NCI-H2227 treated with DMSO at 0.1 percent for 48 hours (cell line): Measurements from ENCODE around the gene OVOL1.
"Not testable (repeated sequence)": the region's sequence is repeated elsewhere in the genome, so short reads cannot be mapped to it uniquely, and the experiment has no call there.

Source experiments
- DNase-seq: peaks from one replicate; lab custom pipeline; 2025; lab: John Stamatoyannopoulos, UW

Gene OVOL1

DNA sequence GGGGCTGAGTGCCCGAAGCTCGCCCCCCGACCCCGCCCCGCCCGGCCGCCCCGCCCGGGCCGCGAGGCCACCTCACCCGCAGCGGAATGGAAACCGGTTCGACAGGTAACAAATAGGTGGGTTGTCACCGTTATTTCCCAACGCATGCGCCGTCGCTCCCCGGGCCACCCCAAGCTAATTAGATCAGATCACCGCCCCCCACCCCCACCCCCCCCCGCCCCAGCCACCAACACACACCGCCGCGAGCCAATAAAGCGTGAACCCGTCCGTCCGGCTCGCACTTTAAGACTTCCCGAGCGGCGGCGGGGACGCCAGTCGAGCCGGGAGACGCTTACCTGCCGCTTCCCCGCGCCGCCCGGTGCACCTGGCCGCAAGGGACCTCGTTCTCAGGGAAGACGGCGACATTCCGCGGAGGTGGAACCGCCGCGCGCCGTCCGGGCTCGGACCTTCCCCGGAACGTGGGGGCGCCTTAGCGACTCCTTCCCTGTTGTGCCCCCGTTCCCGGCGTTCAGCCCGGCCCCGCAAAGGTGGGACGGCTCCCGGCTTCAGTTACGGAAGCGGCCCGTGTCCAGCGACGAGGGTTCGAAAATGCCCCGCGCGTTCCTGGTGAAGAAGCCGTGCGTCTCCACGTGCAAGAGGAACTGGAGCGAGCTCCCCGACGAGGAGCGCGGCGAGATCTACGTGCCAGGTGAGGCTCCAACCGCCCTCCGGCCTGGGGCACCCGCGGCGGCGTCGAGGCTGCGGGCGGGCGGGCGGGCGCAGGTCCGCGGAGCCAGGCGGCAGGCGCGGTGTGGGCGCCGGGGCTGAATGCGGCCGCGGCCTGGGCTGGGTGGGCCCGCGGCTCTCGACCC lies at the start of gene OVOL1:
Gene OVOL1 (plus strand): TSS at position 278 of the 851 bp plus-strand sequence. CDS start 311 bp downstream, at position 589.
- DNase-seq = no peak

DNA sequence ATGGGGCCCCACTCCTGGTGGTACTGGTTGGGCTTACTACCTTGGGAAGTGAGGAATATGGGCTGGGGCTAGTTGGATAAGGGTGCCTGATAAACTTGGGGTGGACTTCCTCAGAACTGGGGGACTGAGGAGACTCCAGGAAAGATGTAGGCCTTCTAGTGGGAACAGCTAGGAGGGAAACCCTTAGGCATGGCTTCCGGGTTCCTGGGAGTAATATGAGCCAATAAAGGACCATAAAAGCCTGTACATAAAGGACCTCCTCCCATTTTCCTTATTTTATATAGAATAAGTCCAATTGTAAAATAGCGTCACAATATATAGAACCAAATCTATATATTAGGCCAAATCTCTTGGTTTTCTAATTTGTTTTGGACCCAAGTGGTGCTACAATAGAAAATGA lies 47.8 kb upstream of the OVOL1 start:
- DNase-seq = no peak

DNA sequence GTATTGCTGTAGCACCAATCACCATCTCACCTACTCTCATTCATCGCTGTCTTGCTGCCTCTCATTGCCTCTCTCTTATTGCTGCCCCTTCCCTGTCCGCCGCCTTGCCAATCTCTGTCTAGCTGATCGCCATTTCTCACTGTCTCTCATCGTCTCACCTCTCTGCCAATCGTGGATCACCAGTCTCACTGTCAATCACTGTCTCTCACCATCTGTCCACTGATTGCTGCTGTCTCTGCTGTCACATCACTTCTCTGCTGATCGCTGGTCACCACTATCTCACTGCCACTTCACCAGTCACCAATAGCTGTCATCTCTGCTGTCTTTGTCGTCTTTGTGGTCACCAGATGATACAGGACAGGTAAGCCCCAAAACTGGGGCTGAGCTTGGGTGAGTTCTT lies 45.7 kb upstream of the OVOL1 start:
- no peak for DNase-seq

DNA sequence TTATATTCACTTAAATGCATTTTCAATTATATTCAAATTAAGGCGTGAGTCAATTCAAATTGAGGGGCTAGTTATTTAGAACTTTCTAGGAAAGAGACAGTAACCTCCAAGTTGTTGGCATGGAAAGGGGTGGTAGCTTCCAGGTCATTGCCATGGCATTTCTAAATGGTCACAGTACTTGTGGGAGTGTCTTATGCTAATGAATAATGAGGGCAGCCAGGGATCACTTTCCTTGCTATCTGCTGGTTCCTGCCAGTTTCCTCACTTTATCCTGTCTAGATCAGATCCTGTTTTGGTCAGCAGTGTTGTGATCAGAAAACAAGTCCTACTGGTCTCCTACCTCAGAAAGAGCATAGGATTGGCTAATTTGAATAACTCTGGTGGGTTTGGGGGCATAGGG lies 44.5 kb upstream of the OVOL1 start:
- DNase-seq = no peak

DNA sequence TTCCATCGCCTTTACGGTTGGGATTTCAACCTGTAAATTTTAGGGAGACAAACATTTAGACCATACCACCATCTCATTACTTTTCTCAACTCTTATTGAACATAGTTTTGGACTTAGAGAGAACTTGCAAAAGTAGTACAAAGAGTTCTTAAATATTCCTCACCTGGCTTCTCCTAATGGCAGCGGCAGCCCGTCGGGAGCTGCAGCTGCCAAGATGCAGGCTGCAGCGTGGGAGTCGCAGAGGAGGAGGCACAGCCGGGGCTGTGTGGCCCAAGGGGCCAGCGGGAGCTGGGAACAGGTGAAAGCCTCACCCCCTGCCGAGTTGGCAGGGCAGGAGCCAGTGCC lies 43.2 kb upstream of the OVOL1 start:
- DNase-seq = no peak

DNA sequence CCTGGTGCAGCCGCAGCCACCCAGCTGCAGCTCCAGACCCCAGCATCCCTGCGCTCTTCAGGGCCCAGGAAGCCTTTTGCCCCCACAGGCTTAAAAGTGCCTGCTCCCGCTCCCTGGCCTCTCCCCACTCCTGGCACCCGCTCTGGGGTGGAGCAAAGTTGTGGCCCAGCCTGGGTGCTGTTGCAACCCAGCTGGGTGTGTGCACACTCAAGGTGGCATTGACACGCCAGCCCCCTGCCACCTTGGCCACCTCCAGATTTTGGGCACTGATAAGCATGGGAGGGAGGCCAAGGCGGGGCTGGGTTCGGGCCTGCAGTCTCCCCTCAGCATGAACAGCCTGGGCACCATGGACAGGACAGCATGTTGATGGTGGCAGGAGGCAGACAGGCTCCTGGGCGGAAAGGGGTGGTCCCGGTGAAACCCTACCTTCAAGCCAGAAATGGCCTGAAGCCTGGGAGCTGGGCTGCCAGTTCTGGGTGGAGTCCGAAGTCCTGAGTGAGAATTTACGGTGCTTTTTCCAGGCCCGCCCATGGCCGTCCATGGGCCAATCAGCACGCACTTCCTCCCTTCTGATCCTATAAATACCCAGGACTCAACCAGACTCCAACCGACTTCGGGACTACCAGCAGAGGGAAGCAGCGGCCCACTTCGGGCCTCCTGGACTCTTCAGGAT lies 42.7 kb upstream of the OVOL1 start:
- DNase-seq = no peak

DNA sequence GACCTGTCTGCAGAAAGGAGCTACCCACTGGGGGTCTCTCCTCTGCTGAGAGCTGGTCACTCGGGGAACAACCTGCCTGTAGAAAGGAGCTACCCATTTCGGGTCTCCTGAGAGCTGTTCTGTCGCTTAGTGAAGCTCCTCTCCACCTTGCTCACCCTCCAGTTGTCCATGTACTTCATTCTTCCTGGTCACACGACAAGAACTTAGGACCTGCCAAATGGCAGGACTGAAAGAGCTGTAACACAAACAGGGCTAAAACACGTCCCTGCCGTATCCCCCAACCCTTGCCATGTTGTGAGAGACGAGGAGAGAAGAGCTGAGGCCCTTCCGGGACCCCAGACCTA lies 42.2 kb upstream of the OVOL1 start:
- DNase-seq = no peak

DNA sequence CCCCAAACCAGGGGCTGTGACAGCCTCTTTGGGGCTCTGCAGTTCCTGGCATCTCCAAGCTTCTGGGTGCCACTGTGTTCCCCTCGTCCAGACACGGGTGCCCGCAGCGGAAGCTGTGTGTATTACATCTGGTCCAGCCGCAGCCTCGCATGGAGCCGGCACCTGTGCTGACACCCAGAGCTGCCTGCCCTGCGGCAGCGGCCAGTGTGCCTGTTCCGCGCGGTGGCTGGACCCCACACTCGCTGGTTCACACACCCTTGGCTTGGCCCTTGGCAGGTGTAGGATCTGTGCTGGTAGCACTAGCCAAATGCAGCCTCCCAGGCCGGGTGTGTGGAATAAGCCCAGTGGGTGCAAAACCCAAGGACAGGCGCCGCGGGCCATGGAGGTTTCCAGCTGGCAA lies 41.8 kb upstream of the OVOL1 start:
- no peak for DNase-seq

DNA sequence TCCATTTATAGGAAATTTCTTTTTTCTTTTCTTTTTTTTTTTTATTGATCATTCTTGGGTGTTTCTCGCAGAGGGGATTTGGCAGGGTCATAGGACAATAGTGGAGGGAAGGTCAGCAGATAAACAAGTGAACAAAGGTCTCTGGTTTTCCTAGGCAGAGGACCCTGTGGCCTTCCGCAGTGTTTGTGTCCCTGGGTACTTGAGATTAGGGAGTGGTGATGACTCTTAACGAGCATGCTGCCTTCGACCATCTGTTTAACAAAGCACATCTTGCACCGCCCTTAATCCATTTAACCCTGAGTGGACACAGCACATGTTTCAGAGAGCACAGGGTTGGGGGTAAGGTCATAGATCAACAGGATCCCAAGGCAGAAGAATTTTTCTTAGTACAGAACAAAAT lies 24.7 kb upstream of the OVOL1 start:
- not testable (repeated sequence) for DNase-seq

DNA sequence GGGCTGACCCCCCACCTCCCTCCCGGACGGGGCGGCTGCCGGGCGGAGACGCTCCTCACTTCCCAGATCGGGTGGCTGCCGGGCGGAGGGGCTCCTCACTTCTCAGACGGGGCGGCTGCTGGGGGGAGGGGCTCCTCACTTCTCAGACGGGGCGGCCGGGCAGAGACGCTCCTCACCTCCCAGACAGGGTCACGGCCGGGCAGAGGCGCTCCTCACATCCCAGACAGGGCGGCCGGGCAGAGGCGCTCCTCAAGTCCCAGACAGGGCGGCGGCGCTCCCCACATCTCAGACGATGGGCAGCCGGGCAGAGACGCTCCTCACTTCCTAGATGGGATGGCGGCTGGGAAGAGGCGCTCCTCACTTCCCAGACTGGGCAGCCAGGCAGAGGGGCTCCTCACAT lies 24.0 kb upstream of the OVOL1 start:
- not testable (repeated sequence) for DNase-seq

DNA sequence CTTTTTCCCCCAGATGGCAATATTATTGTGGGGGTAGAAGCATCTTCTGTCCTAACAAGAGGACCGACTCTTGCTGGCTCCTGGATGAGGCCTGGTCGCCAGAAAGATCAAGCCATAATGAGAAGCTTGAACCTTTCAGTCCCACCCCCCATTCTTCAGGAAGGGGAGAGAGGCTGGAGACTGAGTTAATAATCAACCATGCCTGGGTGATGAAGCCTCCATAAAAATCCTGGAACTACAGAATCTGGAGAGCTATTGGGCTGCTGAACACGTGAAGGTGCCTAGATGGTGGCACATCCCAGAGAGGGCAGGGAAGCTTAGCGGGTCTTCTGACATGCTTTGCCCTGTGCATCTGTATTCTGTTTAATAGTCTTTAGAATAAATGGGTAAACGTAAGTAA lies 22.4 kb upstream of the OVOL1 start:
- no peak for DNase-seq

DNA sequence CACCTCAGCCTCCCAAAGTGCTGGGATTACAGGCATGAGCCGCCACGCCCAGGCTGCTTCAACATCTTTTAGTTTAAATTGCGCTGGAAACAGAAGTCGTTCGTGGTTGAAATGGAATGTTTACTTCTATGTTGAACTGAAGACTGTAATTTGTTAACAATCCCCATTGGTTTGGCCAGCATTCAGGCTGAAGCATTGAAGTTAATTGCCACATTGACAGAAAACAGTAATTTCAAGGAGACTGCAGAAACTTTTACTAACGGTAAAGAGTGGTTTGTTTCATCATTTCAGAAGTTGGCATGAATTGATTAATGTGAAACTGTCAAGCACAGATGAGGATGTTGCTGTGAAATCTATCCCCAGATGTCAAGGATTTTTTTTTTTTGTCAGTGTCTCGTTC lies 20.3 kb upstream of the OVOL1 start:
- DNase-seq = peak; percentile 87

DNA sequence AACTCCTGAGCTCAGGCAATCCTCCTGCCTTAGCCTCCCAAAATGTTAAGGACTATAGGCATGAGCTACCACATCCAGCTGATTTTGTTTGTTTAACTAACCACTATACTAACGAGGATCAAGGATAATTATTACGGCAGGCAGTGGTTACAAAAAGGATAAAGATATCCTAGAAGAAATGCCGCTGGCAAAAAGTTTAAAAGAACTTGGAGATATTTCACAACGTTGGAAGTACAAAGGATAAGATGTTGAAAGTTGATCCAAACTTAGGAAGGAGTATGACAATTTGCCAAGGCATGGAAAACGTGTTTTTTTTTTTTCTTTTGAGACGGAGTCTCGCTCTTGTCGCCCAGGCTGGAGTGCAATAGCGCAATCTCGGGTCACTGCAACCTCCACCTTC lies 19.5 kb upstream of the OVOL1 start:
- DNase-seq = no peak

DNA sequence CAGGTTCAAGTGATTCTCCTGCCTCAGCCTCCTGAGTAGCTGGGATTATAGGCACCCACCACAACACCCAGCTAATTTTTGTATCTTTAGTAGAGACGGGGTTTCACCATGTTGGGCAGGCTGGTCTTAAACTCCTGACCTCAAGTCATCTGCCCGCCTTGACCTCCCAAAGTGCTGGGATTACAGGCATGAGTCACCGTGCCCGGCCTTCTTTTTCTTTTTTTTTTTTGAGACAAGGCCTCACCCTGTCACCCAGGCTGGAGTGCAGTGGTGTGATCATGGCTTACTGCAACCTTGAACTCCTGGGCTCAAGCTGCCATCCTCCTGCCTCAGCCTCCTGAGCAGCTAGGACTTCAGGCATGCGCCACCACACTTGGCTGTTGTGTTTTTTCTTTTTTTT lies 19.1 kb upstream of the OVOL1 start:
- not testable (repeated sequence) for DNase-seq

DNA sequence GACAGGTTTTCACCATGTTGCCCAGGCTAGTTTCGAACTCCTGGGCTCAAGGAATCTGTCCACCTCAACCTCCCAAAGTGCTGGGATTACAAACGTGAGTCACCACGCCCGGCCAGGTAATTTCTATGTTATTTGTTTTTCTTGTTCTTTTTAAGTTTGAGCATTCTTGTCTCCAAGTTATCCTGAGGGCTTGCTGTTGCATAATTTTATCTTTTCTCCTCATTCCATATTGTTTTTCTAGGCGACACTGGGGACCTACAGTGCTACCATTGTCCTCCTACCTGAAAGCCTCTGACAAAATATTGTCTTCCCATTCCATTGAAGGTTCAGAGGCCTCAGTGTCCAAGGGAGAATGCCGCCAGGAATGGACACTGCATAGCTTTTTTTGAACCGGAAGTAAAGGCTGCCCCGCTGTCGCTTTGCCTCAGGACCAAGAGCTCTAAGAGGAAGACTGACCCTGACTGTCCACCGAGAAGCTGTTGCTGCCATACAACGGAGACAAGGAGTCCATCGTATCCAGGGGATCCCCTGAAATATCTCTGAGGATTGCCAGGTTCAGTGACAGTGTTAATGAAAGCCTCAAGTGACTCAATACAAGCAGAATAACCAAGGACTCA lies 15.8 kb upstream of the OVOL1 start:
- DNase-seq = no peak

DNA sequence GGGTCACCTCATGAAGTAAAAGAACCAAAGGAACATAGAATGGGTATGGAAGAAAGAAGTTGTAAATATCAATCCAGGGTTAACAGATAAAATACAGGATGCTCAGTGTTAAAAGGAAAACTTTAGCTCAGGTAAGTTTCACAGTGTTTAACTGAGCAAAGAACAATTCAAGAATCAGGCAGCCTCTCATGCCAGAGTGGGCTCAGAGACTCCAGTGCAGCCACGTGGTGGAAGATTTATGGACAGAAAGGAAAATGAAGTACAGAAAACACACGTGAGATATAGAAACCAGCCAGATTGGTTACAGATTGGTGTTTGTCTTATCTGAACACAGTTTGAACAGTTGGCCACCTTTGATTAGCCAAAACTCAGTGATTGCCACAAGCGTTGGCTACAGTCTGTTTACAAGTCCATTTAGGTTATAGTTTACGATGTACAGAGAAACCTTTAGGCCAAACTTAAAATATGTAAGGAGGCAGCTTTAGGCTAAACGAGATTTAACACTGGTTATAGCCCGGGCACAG lies 15.2 kb upstream of the OVOL1 start:
- no peak for DNase-seq

DNA sequence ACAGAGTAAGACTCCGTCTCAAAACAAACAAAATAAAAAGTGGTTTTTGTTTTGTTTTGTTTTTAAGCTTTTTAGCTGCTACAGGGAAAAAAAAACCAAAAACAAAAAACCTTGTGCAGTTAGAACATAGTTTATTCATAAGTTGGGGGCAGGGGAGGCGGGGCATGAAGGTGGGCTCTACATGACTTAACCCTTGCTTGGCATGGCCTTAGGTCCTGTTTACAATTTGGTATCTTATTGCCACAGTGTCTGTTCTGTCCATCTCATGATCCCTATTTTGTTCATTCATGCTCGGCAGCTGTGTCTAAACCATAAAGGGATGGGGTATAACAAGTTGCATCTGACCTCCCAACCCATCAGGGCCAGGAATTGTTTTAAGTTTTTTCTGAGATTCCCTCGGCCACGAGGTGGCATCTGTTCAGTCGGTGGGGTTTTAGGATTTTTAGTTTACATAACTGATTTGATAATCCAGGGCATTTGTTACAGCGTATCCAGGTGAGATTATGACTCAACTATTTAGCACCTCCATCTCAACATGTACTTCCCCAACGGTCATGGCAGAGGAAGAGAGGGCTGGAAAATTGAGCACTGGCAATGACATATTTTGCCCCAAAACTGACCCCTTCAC lies 13.0 kb upstream of the OVOL1 start:
- DNase-seq = no peak

DNA sequence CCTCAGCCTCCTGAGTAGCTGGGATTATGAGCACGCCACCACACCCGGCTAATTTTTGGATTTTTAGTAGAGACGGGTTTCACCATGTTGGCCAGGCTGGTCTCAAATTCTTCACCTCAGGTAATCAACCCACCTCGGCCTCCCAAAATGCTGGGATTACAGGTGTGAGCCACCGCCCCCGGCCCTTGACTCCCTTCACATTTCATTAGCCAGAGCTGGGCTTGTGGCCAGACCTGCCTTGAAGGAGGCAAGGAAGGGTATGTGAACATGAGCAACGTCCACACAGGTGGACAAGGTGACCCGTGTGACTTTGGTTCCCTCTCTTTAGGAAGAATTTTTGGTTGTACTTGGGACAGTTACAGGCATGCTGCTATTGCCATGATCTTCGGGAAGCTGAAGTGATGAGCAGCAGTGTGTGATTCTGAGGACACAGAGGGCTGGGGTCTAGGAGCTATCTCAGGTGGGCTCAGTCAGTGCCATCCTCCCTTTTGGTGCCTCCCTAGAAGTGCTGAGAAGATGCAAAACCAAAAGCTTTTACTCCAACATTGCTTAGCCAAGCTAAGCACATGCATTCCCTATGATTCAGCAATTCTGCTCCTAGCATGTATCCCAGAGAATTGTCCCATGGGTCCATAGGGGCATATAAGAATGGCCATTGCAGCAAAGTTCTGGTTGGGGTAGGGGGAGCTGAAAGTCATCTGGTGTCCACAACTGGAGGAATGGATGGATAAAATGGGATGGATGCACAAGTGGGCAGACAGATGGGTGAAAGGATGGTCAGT lies 12.1 kb upstream of the OVOL1 start:
- DNase-seq = no peak

DNA sequence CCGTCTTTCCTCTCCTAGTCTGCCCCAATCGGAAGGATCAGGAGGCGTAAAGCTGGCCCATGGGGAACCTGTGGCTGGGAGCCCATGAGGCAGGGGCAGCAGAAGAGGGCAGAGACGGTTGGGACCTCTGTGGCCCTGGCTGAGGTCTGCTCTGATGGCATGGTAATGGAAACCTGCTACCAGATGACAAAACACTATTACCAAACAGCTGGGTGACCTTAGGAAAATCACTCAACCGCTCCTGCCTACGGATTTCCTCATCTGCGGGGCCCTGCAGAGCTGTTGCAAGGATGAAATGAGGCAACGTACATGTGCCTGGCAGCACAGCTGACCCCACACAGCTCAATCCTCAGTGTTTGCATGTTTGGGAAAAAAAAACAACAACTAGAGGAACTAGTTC lies 10.7 kb upstream of the OVOL1 start:
- DNase-seq = no peak

DNA sequence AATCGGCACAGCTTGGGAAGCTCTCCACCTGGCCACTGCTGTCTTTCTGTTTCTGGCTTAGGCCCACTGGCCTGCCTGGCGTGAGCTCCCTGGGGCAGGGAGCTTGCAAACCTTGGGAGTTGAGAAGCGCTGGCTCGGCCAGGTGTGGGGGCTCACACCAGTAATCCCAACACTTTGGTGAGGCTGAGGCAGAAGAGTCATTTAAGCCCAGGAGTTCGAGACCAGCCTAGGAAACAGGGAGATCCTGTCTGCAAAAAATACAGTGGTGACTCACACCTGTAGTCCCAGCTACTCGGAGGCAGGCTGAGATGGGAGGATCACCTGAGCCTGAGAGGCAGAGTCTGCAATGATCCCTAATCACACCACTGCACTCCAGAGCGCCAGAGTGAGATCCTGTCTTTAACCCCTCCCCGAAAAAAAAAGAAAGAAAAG lies 10.1 kb upstream of the OVOL1 start:
- no peak for DNase-seq

DNA sequence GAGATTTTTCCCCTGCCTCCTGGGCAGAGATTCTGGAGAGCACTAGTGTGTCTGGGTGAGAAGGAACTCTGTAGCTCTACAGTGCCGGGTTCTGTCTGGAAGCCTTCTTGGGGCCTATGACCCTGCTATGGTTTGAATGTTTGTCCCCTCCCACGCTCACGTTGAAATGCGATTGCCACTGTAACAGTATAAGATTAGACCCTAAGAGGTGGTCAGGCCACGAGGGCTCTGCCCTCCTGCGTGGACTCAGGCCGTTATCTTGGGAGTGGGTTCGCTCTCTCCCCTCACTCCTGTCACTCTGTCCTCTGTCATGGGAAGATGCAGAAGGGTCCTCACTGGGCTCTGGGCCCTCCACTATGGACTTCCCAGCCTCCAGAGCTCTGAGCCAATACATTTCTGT lies 9.6 kb upstream of the OVOL1 start:
- no peak for DNase-seq

DNA sequence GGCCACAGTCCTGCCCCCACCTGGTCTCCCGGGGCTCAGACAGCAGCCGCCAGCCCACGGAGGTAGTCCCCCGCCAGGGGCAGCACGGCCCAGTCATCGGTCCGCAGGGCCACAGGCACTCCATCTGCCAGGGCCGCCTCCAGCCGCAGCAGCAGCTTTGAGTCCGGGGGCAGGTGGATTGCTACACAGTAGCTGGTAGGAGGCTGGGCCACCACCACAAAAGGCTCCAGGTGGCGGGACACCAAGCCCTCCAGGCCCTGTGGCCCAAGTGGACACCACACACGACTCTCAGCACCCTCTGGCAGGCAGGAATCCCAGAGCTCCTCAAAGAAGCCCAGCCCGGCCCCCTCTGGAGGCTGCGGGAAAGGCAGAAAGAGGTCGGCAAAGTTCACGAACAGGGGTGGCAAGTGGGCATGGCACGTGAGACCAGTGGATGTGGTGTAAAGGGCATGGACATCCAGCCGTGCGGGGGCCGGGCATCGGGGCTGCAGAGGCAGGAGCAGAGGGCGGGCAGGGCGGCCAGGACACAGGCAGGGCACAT lies 9.0 kb upstream of the OVOL1 start:
- no peak for DNase-seq
